Common myeloid progenitor, CD34-positive (primary cell): Measurements from ENCODE around the gene DNAJC21.
"Not testable (repeated sequence)": the region's sequence is repeated elsewhere in the genome, so short reads cannot be mapped to it uniquely, and the experiment has no call there.

Experiments
- CTCF ChIA-PET: fragments of 350-600 bp; sonication (Branson Sonifier 250); formaldehyde crosslinking; loops from one replicate; lab custom pipeline; 2021; ENCODE audit warnings: antibody characterized with exemption; lab: Charles Lee
- POLR2A ChIA-PET: fragments of 350-600 bp; sonication (Branson Sonifier 250); formaldehyde crosslinking; loops from one replicate; lab custom pipeline; 2021; ENCODE audit warnings: antibody characterized with exemption; lab: Charles Lee
- DNase-seq, 3 donors: peaks; one replicate each; pipeline versions ENCODE4 v3.0.0 to v3.0.0-alpha.2; 2013
- H3K27ac ChIP-seq, 2 experiments: 1 replicate in 1 of 2; 2 replicates in 1 of 2; pipeline ENCODE4 v1.7.0; 2013; ENCODE audit warnings: inconsistent platforms in 2 of 2, low read length in 2 of 2, mild to moderate bottlenecking in 2 of 2, low read depth in 1 of 2, moderate library complexity in 1 of 2; ENCODE audit not compliant: severe bottlenecking in 2 of 2, insufficient read depth in 1 of 2, poor library complexity in 1 of 2
- H3K27me3 ChIP-seq, 5 experiments: replicated peaks in 2 of 5; 1 replicate in 3 of 5; 2 replicates in 2 of 5; pipeline versions ENCODE4 v1.6.1 to v1.7.0; 2013; ENCODE audit warnings: low read length in 4 of 5, mild to moderate bottlenecking in 2 of 5, moderate library complexity in 2 of 5, inconsistent platforms in 1 of 5; ENCODE audit not compliant: insufficient read depth in 5 of 5, control insufficient read depth in 4 of 5
- H3K36me3 ChIP-seq, 4 experiments: 1 replicate in 2 of 4; 2 replicates in 2 of 4; pipeline versions ENCODE4 v1.6.1 to v1.7.0; 2013; ENCODE audit warnings: low read length in 3 of 4, control low read depth in 1 of 4, mild to moderate bottlenecking in 1 of 4; ENCODE audit not compliant: control insufficient read depth in 4 of 4, insufficient read depth in 4 of 4
- H3K4me1 ChIP-seq, 4 experiments: 1 replicate in 3 of 4; 2 replicates in 1 of 4; pipeline versions ENCODE4 v1.6.1 to v1.7.1; 2013; ENCODE audit warnings: low read length in 3 of 4, mild to moderate bottlenecking in 3 of 4, control low read depth in 1 of 4, inconsistent platforms in 1 of 4, moderate library complexity in 1 of 4; ENCODE audit not compliant: control insufficient read depth in 4 of 4, insufficient read depth in 4 of 4; ENCODE audit errors: control extremely low read depth in 1 of 4
- H3K4me3 ChIP-seq, 7 experiments: 1 replicate in 4 of 7; 2 replicates in 3 of 7; pipeline versions ENCODE4 v1.5.1 to v1.7.0; 2013; ENCODE audit warnings: mild to moderate bottlenecking in 7 of 7, low read length in 6 of 7, moderate library complexity in 6 of 7, inconsistent platforms in 2 of 7, low read depth in 2 of 7, control low read depth in 1 of 7; ENCODE audit not compliant: insufficient read depth in 4 of 7, control insufficient read depth in 1 of 7; ENCODE audit errors: extremely low read depth in 1 of 7
- H3K9me3 ChIP-seq, 5 experiments: 1 replicate in 4 of 5; 2 replicates in 1 of 5; pipeline versions ENCODE4 v1.6.1 to v1.7.1; 2013; ENCODE audit warnings: low read length in 4 of 5, mild to moderate bottlenecking in 2 of 5, inconsistent platforms in 1 of 5, low read depth in 1 of 5, moderate library complexity in 1 of 5; ENCODE audit not compliant: control insufficient read depth in 4 of 5, insufficient read depth in 2 of 5; ENCODE audit errors: control extremely low read depth in 1 of 5
- WGBS: methylation state at CpG from one replicate; pipeline ENCODE4 v1.1.5; 2013; ENCODE audit not compliant: insufficient coverage; 5-methylcytosine and 5-hydroxymethylcytosine counted together

DNAJC21 gene

GRCh38 chr5:34959323-34959722 lies 30.0 kb downstream of the DNAJC21 start:
- peaks cover 6 to 11% (median 9%) of the 10 kb centered on the region in 4 experiments for H3K36me3 ChIP-seq
- H3K27ac ChIP-seq: no peak overlapping the region
- no peak overlapping the region for H3K4me3 ChIP-seq
- H3K9me3 ChIP-seq: no peaks in the 10 kb centered on the region
- H3K4me1 ChIP-seq: no peaks in the 10 kb centered on the region
- WGBS: no CpG with 5 or more reads among the region's 1 CpG
- ChIA-PET POLR2A (no interaction called here), CTCF (no interaction called here)
- H3K27me3 ChIP-seq: no peaks in the 10 kb centered on the region
- peak in 2 of 3 donors; percentile 3 to 12 for DNase-seq

GRCh38 chr5:34967540-34967939 lies 38.2 kb downstream of the DNAJC21 start:
- CTCF ChIA-PET: interaction anchor here (1.0 kb wide), 1 partner anchor 9 kb away, joined by 3 read pairs; no protein-coding TSS in a partner anchor
- peaks cover 2 to 6% (median 3%) of the 10 kb centered on the region in 5 experiments for H3K9me3 ChIP-seq
- no peak overlapping the region for H3K27ac ChIP-seq
- no peak for DNase-seq
- POLR2A ChIA-PET: no interaction called here
- peaks cover 0 to 2% (median 0%) of the 10 kb centered on the region in 4 experiments for H3K36me3 ChIP-seq
- H3K4me1 ChIP-seq: no peaks in the 10 kb centered on the region
- 100% methylated on average over 2 of the region's 4 CpGs for WGBS
- H3K27me3 ChIP-seq: no peaks in the 10 kb centered on the region
- no peak overlapping the region for H3K4me3 ChIP-seq

GRCh38 chr5:34968258-34968657 lies 38.9 kb downstream of the DNAJC21 start:
- H3K4me1 ChIP-seq: no peaks in the 10 kb centered on the region
- POLR2A ChIA-PET: no interaction called here
- WGBS: 94% methylated on average over 2 of the region's 2 CpGs
- H3K4me3 ChIP-seq: no peak overlapping the region
- H3K27ac ChIP-seq: no peak overlapping the region
- H3K36me3 ChIP-seq: peaks cover 0 to 2% (median 0%) of the 10 kb centered on the region in 4 experiments
- H3K9me3 ChIP-seq: peaks cover 2 to 6% (median 3%) of the 10 kb centered on the region in 5 experiments
- CTCF ChIA-PET: interaction anchor here (1.0 kb wide), 2 partner anchors 10 kb away, joined by 3 read pairs; no protein-coding TSS in a partner anchor
- H3K27me3 ChIP-seq: no peaks in the 10 kb centered on the region
- DNase-seq: no peak

DNA sequence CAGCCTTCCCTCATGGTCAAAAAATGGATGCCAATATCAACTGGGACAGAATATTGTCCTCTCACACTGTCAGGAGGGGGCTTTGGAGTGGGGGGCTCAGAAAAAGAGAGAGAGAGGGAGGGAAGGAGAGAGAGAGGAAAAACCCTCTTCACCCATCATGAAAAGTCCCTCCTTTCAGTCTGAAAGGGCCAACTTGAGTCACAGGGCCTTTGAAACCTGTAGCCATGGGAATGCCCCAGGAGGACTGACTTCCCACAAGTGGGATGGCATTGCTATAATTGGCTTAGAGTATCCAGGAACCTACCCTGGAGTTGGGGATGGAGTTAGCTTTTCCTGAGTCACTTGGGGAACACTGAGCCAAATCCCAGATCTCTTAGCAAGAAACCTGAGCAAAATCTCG lies 41.2 kb downstream of the DNAJC21 start:
- Histone ChIP-seq H3K27me3 (no peaks in the 10 kb centered on the region), H3K4me1 (no peaks in the 10 kb centered on the region), H3K36me3 (no peaks in the 10 kb centered on the region), H3K27ac (no peak overlapping the region), H3K4me3 (no peak overlapping the region), H3K9me3 (peaks cover under 1 to 5% (median 2%) of the 10 kb centered on the region in 5 experiments)
- no peak for DNase-seq
- CTCF ChIA-PET: no interaction called here
- no CpG with 5 or more reads among the region's 1 CpG for WGBS
- POLR2A ChIA-PET: no interaction called here

DNA sequence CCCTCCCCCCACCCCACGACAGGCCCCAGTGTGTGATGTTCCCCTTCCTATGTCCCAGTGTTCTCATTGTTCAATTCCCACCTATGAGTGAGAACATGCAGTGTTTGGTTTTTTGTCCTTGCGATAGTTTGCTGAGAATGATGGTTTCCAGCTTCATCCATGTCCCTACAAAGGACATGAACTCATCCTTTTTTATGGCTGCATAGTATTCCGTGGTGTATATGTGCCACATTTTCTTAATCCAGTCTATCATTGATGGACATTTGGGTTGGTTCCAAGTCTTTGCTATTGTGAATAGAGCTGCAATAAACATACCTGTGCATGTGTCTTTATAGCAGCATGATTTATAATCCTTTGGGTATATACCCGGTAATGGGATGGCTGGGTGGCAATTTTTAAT lies 42.3 kb downstream of the DNAJC21 start:
- H3K4me1 ChIP-seq, CTCF ChIA-PET, DNase-seq, H3K36me3 ChIP-seq, H3K9me3 ChIP-seq, H3K4me3 ChIP-seq, POLR2A ChIA-PET, H3K27ac ChIP-seq, H3K27me3 ChIP-seq: not testable (repeated sequence)
- no CpG with 5 or more reads among the region's 4 CpGs for WGBS

DNA sequence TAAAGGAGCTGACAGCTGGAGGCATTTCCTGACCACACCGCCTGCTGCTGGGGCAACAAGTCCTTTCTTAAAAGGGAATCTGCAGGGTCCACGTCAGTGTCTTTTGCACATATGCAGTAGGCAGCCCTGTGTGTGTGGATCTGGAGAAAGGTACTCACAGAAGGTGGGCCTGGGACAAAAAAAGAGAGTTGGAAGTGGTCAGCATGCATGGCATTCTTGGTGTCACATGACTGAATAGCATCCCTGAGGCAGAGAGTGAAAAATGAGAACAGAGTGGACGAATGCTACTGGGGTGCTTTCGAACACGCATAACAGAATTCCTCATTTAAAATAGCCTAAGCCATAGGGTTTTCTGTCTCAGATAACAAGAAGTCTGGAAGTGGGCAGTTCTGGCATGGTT lies 47.0 kb downstream of the DNAJC21 start:
- Histone ChIP-seq H3K4me3 (no peak overlapping the region), H3K27ac (no peak overlapping the region), H3K4me1 (no peaks in the 10 kb centered on the region), H3K36me3 (no peaks in the 10 kb centered on the region), H3K27me3 (no peaks in the 10 kb centered on the region), H3K9me3 (no peaks in the 10 kb centered on the region)
- ChIA-PET CTCF (no interaction called here), POLR2A (no interaction called here)
- 93% methylated on average over 5 of the region's 5 CpGs for WGBS
- DNase-seq: no peak

DNA sequence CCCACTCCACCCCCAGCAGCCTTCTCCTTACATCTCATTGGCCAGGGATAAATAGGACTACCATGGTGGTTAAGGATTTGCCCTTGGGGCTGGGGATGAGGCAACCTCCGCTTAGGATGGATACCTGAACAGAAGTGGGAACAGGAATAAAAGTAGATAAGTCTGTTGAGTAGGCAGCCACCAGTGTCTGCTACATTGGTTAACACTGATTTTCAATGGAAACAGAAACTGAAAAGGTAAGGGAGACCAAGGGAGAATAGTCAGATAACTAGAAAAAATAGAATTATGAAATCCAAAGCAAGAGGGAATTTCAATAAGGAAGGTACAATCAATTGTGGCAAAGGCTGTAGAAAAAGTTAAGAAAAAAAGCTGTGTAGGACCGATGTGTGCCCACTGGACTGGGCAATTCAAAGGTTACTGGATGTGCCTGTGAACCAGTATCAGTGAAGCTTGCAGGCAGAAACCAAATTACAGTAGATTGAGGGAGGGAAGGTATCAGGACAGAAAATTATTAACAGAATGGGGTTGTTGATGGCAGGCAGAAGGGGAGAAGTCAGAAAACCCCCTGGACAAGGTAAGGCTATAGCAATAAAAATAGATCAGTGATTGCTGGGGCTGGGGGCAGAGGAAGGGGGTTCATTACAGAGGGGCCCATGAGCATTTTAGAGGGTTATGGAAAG lies 48.7 kb downstream of the DNAJC21 start:
- POLR2A ChIA-PET: no interaction called here
- no peaks in the 10 kb centered on the region for H3K4me1 ChIP-seq
- no peak overlapping the region for H3K27ac ChIP-seq
- CTCF ChIA-PET: interaction anchor here (1.5 kb wide), 1 partner anchor 26 kb away, joined by 3 read pairs; no protein-coding TSS in a partner anchor
- 93% methylated on average over 1 of the region's 2 CpGs for WGBS
- H3K9me3 ChIP-seq: no peaks in the 10 kb centered on the region
- H3K36me3 ChIP-seq: no peaks in the 10 kb centered on the region
- H3K4me3 ChIP-seq: no peak overlapping the region
- H3K27me3 ChIP-seq: no peaks in the 10 kb centered on the region
- no peak for DNase-seq
